HG02852 (cell line): ENCODE data around the gene MED6.

ENCODE experiments used
- ATAC-seq: cut with Tn5 transposase; IDR thresholded peaks from one replicate; pipeline ENCODE4 v1.9.1; 2021; ENCODE audit warnings: mild to moderate bottlenecking, moderate library complexity; ENCODE audit not compliant: unreplicated experiment

The MED6 gene

DNA sequence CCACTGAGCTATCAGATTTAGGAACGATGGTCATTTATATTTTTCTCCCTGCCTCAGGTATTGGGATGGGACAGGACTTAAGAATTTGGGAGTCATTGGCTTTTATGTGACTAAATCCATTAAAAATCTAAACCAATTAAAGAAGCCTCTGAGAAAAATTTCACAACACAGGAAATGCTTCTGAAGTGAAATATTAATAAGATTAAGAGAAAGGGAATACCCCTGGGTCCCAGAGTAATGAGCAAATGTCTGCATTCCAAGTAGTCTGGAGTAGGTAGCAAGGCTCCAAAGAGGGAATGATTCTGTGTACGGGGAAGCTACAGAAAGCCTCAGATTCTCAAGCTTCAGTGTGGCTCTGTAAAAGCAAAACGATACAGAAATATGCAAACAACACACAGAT, 707 bp upstream of the MED6 start:
- ATAC-seq = no peak

- no peak for ATAC-seq
These were observed 1.1 kb downstream of the MED6 start for GRCh38 chr14:70599345-70599744.

DNA sequence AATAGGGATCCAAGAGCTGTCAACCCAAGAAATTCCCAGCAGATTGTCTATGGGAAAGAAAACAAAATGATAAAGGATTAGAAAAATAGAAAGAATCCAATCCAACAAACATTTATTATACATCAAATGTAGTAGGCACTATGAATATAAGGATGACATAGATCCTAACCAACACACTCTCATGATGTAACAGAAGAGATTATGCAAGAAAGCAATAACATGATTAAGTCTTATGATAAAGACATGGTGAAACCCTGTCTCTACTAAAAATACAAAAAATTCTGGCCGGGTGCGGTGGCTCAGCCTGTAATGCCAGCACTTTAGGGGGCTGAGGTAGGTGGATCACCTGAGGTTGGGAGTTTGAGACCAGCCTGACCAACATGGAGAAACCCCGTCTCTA, 2.7 kb downstream of the MED6 start:
- no peak for ATAC-seq

DNA sequence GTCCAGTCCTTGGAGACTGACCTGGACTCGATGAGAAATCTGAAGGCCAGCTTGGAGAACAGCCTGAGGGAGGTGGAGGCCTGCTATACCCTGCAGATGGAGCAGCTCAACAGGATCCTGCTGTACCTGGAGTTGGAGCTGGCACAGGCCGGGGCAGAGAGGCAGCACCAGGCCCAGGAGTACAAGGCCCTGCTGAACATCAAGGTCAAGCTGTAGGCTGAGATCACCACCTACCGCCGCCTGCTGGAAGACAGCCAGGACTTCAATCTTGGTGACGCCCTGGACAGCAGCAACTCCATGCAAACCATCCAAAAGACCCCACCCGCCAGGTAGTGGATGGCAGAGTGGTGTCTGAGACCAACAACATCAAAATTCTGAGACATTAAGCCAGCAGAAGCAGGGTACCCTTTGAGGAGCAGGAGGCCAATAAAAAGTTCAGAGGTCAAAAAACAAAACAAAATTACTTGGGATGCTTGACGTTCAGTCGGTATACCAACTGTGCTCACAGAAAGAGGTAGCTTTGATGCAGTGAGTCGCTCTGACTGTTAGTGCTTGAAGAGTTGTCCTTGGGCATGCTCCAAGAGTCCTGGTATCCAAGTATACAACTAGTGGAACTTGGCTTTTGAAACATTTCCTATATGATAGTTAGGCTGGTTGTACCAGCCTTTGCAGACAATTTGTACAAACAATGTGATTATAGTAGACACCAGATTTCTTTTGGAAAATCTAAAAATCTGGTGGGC, 4.8 kb downstream of the MED6 start:
- ATAC-seq = no peak

- ATAC-seq = no peak
These were observed 6.0 kb downstream of the MED6 start for GRCh38 chr14:70594461-70594860.

DNA sequence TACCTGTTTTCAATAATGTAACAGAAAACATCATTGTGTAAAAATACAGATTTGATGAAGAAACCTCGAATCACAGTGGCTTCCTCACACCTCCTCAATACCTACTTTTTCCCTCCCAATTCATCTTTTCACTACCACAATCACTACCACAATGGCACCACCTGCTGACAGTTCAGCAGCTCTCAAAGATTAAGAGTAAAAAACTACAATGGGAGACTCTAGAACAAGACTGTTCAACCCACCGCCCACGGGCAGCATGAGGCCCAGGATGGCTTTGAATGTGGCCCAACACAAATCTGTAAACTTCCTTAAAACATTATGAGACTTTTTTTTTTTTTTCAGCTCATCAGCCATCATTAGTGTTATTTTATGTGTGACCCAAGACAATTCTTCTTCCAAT, 15.2 kb downstream of the MED6 start:
- ATAC-seq = no peak

- ATAC-seq = no peak
These were observed 23.6 kb downstream of the MED6 start for GRCh38 chr14:70576891-70577290.

DNA sequence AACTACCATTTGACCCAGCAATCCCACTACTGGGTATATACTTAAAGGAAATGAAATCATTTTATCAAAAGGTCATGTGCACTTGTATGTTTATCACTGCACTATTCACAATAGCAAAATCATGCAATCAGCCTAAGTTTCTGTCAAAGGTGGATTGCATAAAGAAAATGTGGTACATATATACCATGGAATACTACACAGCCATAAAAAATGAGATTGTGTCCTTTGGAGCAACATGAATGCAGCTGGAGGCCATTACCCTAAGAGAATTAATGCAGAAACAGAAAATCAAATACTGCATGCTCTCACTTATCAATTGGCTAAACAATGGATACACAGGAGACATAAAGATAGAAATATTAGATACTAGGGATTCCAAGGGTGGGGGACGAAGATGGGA, 27.4 kb downstream of the MED6 start:
- ATAC-seq = no peak

DNA sequence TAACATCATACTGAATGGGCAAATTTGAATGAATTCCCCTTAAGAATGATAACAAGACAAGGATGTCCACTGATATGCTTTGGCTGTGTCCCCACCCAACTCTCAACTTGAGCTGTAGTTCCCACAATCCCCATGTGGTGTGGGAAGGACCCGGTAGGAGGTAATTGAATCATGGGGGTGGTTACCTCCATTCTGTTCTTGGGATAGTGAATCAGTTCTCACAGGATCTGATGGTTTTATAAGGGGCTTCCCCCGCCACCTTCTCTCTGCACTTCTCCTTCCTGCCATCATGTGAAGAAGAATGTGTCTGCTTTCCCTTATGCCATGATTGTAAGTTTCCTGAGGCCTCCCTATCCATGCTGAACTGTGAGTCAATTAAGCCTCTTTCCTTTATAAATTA, 29.3 kb downstream of the MED6 start:
- ATAC-seq = no peak

- no peak for ATAC-seq
These were observed 32.7 kb downstream of the MED6 start for GRCh38 chr14:70567791-70568190.

DNA sequence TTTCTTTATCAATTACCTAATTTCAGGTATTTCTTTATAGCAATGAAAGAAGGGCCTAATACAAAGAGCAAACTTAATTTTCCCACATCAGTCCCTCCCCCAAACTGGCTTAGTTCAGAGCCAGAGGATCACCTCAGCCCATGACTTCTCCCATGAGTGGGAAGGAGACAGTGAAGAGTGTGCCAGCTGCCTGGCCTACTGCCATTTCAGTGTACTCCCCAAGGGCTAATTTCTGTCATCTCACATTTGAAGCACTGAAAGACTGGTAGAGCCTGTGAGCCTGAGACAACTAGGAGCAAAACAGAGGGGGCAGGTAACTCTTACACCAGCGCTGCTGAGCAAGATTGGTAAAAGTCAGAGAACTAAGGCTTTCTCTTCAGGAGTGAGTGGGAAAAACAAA, 36.6 kb downstream of the MED6 start:
- ATAC-seq = no peak

DNA sequence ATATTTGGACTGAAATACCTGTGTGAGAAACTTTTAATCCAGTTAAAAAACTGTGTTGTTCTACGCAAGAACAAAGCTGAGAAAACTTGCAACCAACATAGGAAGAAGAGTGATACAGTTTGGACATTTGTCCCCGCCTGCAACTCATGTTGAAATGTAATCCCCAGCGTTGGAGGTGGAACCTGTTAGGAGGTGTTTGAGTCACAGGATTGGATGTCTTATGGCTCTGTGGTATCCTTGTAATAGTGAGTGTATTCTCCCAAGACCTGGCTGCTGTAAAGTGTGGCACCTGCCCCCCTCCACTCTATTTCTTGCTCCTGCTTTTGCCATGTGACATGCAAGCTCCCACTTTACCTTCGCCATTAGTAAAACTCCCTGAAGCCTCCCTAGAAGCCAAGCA, 37.0 kb downstream of the MED6 start:
- ATAC-seq = no peak

DNA sequence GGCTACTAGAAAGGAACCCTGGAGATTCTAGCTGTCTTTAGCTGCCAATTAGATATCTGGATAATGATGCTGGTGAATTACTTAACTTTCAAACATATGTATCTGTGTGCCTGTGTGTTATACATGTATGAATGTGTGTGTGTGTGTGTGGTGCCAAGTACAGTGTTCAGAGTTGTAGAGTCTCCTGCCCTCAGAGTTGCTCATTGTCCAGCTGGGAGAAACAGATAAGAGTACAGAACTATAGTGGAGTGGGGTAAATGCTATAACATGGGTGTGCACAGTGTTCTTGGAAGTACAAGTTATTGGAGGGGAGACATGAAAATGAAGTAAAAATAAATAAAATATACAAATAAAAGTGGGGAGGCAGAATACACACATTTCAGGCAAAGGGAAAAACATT, 42.1 kb downstream of the MED6 start:
- ATAC-seq = no peak

- ATAC-seq = no peak
These were observed 44.6 kb downstream of the MED6 start for GRCh38 chr14:70555890-70556289.

DNA sequence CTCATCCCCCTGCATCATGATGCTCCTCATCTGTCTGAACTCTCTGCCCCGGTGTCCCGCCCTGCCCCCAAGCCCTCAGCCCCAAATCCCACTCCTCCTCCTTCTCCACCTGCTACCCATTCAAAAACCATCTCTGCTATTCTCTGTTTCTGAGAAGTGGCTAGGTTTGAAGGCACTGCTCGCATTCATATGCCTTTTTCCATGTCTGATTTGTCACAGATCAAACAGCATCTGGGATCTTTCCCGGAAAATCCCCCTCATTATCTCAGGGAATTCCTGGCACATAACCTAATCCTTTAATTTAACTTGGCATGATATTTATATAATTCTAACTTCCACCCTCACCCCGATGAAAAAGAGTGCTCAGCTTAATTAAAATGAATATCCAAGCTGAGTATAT, 62.4 kb downstream of the MED6 start:
- ATAC-seq = no peak

GRCh38 chr14:70536830-70537229, 63.6 kb downstream of the MED6 start:
- no peak for ATAC-seq

- ATAC-seq = no peak
These were observed 65.6 kb downstream of the MED6 start, which contains the start of gene ADAM20 for GRCh38 chr14:70534904-70535303. ADAM20 (minus strand) TSS chr14:70535004; CDS start chr14:70524757, 10,247 bp downstream.
